Ectodermal cell (in vitro differentiated cells): ENCODE results near the gene LYSMD1.

Source experiments
- H3K27ac ChIP-seq: 2 replicates; pipeline ENCODE4 v1.7.0; 2013; ENCODE audit warnings: mild to moderate bottlenecking, low read depth, low read length; ENCODE audit not compliant: insufficient read depth, poor library complexity, severe bottlenecking
- H3K27me3 ChIP-seq: 2 replicates; pipeline ENCODE4 v1.7.0; 2013; ENCODE audit warnings: mild to moderate bottlenecking, low read length; ENCODE audit not compliant: insufficient read depth, control insufficient read depth, poor library complexity, severe bottlenecking
- H3K36me3 ChIP-seq: one replicate; pipeline ENCODE4 v1.7.0; 2013; ENCODE audit warnings: low read length; ENCODE audit not compliant: control insufficient read depth, insufficient read depth
- H3K4me1 ChIP-seq: one replicate; pipeline ENCODE4 v1.7.0; 2013; ENCODE audit warnings: low read length; ENCODE audit not compliant: control insufficient read depth, insufficient read depth
- H3K4me3 ChIP-seq: 2 replicates; pipeline ENCODE4 v1.7.0; 2013; ENCODE audit warnings: low read depth, low read length, control low read depth; ENCODE audit not compliant: insufficient read depth
- H3K9me3 ChIP-seq: 2 replicates; pipeline ENCODE4 v1.7.0; 2013; ENCODE audit warnings: mild to moderate bottlenecking, low read length, moderate library complexity; ENCODE audit not compliant: control insufficient read depth
- WGBS, 2 experiments: methylation state at CpG; one replicate each; pipeline ENCODE4 v1.1.7; 2013; ENCODE audit warnings: missing lambda C conversion rate in 2 of 2; 5-methylcytosine and 5-hydroxymethylcytosine counted together

Gene LYSMD1

DNA sequence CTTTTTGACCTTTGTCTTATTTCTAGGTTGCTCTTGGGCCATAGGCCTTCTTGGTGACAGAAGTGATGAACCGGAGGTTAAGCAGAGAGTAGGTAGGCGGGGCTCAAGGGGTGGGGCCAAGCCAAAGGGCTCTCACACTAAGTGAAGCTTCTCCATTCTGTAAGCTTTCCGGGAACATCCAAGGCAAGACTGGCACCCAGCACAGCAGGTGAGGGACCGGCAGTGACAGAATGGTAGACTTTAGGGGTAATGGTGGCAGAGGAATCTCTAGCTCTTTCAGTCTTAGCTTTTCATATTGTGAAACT lies 9.2 kb downstream of the LYSMD1 start, which contains the start of gene TNFAIP8L2:
Gene TNFAIP8L2, plus strand, starts transcription at position 135 of the 305 bp plus-strand sequence. CDS start 2,049 bp downstream, outside the sequence.
- Histone ChIP-seq H3K4me3 (no peak within 1 kb of the TSS), H3K27ac (no peak within 1 kb of the TSS), H3K4me1 (no peaks in the 10 kb centered on the region), H3K36me3 (peaks cover 10% of the 10 kb centered on the region), H3K27me3 (no peaks in the 10 kb centered on the region), H3K9me3 (no peaks in the 10 kb centered on the region)
- 64 to 67% methylated on average over 4 of the region's 4 CpGs for WGBS, 2 experiments

DNA sequence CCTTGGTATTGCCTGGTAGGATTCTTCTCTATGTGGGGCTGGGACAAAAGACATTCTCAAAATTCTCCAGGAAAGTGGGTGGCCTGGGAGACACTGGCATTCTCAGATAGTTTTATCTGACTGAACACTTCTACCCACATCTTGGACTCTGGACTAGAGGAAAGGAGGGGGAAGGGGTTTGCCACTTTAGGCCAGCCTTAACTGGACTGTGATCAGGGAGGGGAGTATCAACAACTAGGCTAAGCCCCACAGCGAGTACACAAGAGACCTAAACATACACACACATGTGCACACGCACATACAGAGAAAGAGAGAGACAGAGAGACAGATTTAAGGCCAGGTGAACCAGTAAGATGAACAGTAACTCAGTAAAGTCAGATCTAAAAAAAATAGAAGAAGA lies 18.0 kb downstream of the LYSMD1 start:
- H3K27me3 ChIP-seq: peaks cover 23% of the 10 kb centered on the region
- H3K4me3 ChIP-seq: no peak overlapping the region
- no peaks in the 10 kb centered on the region for H3K9me3 ChIP-seq
- no peaks in the 10 kb centered on the region for H3K36me3 ChIP-seq
- 91% methylated on average over 1 of the region's 2 CpGs; no CpG with 5 or more reads in 1 of the 2 experiments for WGBS, 2 experiments
- no peak overlapping the region for H3K27ac ChIP-seq
- H3K4me1 ChIP-seq: peaks cover 14% of the 10 kb centered on the region

DNA sequence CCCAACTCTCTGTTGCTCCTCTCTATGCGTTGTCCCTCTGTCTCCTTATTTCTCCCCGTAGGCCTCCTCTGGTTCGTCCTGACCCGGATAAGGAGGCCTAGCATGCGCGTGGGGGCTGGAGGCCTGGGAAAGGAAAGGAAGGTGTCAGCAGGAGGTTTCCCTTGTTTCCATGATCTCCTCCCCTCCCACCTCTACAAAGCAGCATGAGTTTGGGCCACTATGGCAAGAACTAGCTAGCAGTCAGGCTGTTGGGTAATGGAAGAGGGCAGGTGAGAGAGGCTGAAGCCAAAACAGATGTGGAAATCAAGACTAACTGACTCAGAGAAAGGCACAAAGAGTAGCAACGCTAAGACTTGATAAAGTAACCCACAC lies 18.6 kb downstream of the LYSMD1 start:
- Histone ChIP-seq H3K4me1 (peaks cover 14% of the 10 kb centered on the region), H3K27ac (no peak overlapping the region), H3K36me3 (no peaks in the 10 kb centered on the region), H3K9me3 (no peaks in the 10 kb centered on the region), H3K4me3 (peak overlapping the region; percentile 88), H3K27me3 (peaks cover 23% of the 10 kb centered on the region)
- 4 to 7% methylated on average over 6 to 7 of the region's 7 CpGs for WGBS, 2 experiments

DNA sequence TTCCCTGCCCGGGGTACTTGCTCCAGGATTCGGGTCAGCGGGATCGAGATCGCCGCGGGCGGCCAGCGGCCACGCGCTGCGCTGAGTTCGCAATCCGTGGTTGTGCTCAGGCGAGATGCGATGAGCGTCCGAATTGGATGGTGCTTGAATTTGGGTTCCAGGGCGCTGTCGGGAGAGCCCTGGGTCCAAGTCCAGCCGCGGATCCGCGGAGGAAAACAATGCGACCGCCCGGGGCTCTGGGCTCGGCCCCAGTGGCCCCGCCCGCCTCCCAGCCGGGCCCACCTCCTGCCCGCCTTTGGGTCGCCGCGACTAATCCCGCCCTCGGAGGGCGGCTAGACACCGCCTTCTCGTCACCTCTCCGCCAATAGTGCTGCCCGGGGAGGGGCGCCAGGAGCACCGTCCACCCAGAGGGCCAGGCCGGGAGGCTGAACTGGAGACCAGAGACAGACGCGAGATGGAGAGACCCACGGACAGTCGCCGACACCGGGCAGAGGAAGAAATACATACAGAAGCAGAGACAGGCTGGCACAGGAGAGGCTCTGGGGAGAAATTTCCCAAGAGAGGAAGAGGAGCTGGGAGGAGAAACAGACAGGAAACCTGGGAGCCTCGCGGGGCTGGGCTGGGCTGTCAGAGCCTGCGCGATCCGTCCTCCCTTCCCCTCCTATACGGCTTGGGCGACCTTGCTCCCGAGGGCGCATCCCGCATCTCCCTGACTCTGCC lies 19.1 kb downstream of the LYSMD1 start, which contains the start of gene SEMA6C:
Gene SEMA6C, minus strand, starts transcription at position 220 of the 720 bp plus-strand sequence. CDS start 4,010 bp downstream, outside the sequence.
- no peaks in the 10 kb centered on the region for H3K9me3 ChIP-seq
- 0 to 1% methylated on average over 61 of the region's 61 CpGs for WGBS, 2 experiments
- H3K36me3 ChIP-seq: no peaks in the 10 kb centered on the region
- H3K27ac ChIP-seq: no peak within 1 kb of the TSS
- peaks cover 14% of the 10 kb centered on the region for H3K4me1 ChIP-seq
- peaks cover 23% of the 10 kb centered on the region for H3K27me3 ChIP-seq
- peak within 1 kb of the TSS; percentile 88 for H3K4me3 ChIP-seq

DNA sequence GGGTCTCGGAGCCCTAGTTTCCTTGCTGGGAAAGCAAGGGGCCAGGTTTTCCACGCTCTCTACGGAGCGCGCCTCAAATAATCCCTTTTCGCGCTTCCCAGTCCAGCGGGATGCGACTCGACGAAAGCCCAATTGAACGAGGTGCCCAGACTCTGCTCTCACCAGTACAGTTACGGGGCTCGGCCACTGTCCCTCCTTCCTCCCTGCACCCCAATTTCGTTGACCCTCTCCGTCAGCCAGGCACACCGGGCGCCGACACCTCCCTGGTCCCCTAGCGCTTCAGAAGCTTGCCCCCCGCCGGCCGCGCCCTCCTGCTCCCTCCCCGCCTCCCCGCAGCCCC lies 19.7 kb downstream of the LYSMD1 start:
- Histone ChIP-seq H3K27me3 (peaks cover 23% of the 10 kb centered on the region), H3K4me3 (peak overlapping the region; percentile 88), H3K36me3 (no peaks in the 10 kb centered on the region), H3K27ac (no peak overlapping the region), H3K4me1 (peaks cover 14% of the 10 kb centered on the region), H3K9me3 (no peaks in the 10 kb centered on the region)
- WGBS, 2 experiments: 1% methylated on average over 26 of the region's 26 CpGs

DNA sequence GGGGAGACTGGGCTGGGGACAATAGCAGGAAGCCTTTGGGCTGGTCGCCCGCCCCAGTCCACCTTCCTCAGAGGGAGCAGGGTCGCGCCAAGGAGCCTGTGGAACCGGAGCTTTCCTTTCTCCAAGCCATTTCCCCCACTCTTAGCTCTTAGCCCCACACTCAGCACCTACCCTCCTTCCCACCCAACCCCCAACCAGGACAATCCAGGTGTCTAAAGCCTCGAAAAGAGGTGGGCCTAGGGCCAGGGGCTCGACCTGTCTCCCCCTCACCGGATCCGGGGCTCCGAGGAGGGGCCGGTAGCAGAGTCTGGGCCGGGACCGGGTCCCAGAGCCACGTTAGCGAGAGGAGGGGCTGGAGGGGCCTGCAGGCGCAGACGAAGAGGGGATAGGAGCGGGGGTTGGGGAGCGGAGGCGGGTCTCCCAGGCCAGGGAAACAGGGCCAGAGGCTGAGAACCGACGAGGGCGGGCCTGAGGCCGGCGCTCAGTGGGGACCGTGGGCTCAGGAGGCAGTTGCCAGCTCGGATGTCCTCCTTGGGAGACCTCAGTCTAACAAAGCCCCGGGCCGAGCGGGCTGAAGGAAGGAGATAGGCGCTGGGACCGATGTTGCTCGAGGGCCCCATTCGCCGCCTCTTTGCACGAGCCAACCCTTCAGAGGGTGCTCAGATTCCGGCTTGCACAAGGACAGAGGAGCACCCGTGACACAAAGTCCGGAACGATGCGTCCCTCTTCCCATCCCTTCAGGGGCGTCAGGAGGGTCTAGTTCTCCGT lies 20.2 kb downstream of the LYSMD1 start:
- Histone ChIP-seq H3K27me3 (peaks cover 23% of the 10 kb centered on the region), H3K27ac (no peak overlapping the region), H3K36me3 (no peaks in the 10 kb centered on the region), H3K4me3 (peak overlapping the region; percentile 88), H3K9me3 (no peaks in the 10 kb centered on the region), H3K4me1 (peaks cover 14% of the 10 kb centered on the region)
- 7% methylated on average over 43 of the region's 43 CpGs for WGBS, 2 experiments

DNA sequence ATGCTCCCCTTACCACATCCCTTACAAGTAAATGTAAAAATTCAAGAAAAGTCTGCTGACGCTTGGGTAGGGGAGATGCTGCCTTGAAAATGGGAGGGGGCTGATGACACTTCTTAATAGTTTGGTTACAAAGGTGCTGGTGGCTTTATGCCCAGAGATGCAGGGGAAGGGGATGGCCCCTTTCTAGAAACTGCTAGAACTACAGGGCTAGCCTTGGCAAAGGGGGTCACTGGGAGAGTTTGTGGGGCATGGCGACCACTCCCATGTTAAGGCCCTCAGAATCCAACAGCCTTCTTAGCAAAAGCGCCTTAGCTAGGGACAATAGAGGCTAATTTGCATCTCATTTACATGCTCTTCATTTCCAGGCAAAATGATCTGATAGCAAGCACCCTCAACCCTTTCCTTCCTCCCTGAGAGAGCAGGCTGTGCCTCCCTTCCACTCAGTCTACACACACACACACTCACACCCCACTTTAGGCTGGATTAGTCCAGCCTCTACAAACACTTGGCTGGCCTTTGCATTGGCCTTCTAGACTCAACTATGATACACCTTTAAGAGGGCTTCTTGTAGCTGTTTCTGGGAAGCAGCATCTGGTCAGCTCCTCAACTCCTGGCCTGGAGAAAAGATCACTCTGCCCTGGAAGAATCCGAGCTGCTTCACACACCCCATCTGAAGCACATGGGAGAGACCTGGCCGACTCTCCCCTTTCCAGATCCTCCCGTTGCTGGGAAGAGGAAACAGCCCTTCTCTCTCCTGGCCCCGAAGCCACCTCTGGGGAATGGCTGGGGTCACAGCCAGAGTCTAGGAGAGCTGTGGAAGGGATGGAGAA lies 21.0 kb downstream of the LYSMD1 start:
- peak overlapping the region; percentile 88 for H3K4me3 ChIP-seq
- peaks cover 23% of the 10 kb centered on the region for H3K27me3 ChIP-seq
- 56 to 59% methylated on average over 7 of the region's 7 CpGs for WGBS, 2 experiments
- no peaks in the 10 kb centered on the region for H3K9me3 ChIP-seq
- H3K27ac ChIP-seq: no peak overlapping the region
- H3K36me3 ChIP-seq: no peaks in the 10 kb centered on the region
- peaks cover 14% of the 10 kb centered on the region for H3K4me1 ChIP-seq

DNA sequence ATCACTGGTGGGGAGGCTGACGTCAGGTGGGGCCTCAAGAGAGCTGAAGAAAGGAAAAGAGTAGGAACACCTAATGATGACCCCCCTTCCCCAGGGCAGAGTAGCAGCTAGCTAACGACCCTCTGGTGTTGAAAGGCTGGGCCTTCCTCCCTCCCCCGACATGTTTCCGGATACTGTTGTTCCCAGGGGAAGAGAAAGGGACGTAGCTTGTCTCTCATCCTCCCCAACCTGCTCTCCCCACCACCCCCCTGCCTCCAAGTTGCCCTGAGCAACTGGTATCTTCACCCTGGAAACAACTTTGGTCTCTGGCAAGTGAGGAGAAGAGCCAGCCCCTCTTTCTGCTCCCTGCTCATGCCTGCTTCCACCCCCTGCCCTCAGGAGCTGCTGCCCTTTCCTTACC lies 21.7 kb downstream of the LYSMD1 start:
- no peaks in the 10 kb centered on the region for H3K36me3 ChIP-seq
- no peaks in the 10 kb centered on the region for H3K9me3 ChIP-seq
- H3K4me3 ChIP-seq: no peak overlapping the region
- WGBS, 2 experiments: 21 to 37% methylated on average over 4 to 5 of the region's 5 CpGs
- peaks cover 23% of the 10 kb centered on the region for H3K27me3 ChIP-seq
- H3K4me1 ChIP-seq: peaks cover 14% of the 10 kb centered on the region
- H3K27ac ChIP-seq: no peak overlapping the region

DNA sequence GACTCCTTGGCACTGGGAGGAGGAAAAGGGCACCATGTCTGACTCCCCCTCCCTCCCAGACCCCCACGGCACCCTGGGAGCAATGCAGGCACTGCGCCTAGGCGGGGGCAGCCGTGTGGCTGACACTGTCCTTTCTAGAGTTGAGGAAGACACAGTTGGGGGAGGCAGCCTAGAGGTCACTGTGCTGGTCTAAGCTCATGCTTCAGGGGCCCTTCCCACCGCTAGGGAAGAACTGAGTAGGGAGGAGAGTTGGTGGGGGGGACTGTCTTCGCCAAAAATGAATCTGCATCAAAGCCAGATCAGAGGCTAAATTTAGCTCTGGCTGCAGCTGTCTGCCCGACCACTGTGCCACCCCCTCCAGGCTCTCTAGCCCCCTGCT lies 22.7 kb downstream of the LYSMD1 start:
- H3K4me3 ChIP-seq: no peak overlapping the region
- no peaks in the 10 kb centered on the region for H3K36me3 ChIP-seq
- 63 to 64% methylated on average over 7 of the region's 7 CpGs for WGBS, 2 experiments
- no peak overlapping the region for H3K27ac ChIP-seq
- peaks cover 14% of the 10 kb centered on the region for H3K4me1 ChIP-seq
- H3K9me3 ChIP-seq: no peaks in the 10 kb centered on the region
- H3K27me3 ChIP-seq: peaks cover 21% of the 10 kb centered on the region
